GM19328 (cell line): ENCODE results near the gene SLC17A7.
"Not testable (repeated sequence)": the region's sequence is repeated elsewhere in the genome, so short reads cannot be mapped to it uniquely, and the experiment has no call there.

Experiments used
- ATAC-seq: cut with Tn5 transposase; IDR thresholded peaks from one replicate; pipeline ENCODE4 v1.9.1; 2021; ENCODE audit warnings: mild to moderate bottlenecking, moderate library complexity; ENCODE audit not compliant: unreplicated experiment

Gene SLC17A7

GRCh38 chr19:49445997-49446396, 4.7 kb upstream of the SLC17A7 start:
- no peak for ATAC-seq

DNA sequence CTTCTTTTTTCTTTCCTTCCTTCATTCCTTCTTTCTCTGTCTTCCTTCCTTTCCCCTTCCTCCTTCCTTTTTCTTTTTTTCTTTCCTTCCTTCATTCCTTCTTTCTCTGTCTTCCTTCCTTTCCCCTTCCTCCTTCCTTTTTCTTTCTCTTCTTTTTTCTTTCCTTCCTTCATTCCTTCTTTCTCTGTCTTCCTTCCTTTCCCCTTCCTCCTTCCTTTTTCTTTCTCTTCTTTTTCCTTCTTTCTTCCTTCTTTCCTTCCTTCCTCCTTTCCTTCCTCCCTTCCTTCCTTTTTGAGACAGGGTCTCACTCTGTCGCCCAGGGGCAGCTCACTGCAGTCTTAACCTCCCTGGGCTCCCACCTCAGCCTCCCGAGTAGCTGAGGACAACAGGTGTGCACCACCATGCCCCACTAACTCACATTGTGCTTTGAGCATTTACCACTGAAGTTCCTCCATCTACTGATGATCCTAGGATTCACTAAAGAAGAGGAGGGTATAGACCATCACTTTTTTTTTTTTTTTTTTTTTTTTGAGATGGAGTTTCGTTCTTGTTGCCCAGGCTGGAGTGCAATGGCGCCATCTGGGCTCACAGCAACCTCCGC, 2.9 kb upstream of the SLC17A7 start:
- not testable (repeated sequence) for ATAC-seq

- ATAC-seq, result peak; percentile 67
Observed at GRCh38 chr19:49443366-49444099, 2.2 kb upstream of the SLC17A7 start.

DNA sequence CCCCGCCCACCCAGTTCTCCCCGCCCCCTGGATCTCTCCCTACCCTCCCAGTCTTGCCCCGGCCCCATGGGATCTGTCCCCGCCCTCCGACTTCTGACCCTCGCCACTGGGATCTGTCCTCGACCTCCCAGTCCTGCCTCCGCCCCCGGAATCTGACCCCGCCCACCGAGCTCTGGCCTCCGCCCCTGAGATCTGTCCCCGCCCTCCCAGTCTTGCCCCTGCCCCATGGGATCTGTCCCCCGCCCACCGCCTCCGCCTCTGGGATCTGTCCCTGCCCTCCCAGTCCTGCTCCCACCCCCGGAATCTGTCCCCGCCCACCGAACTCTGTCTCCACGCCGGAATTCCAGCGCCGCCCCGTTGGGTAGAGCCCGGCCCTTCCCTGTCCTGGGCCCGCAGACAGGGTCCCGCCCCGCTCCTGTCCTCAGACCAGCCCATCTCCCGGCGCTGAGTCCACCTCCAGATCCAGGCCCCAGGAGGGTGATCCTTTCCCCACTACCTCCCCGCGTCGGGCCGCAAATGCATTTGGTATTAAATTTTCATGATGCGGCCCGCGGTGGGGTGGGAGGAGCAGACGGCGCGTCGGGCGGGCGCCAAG, 1.5 kb upstream of the SLC17A7 start:
- peak; percentile 13 for ATAC-seq

DNA sequence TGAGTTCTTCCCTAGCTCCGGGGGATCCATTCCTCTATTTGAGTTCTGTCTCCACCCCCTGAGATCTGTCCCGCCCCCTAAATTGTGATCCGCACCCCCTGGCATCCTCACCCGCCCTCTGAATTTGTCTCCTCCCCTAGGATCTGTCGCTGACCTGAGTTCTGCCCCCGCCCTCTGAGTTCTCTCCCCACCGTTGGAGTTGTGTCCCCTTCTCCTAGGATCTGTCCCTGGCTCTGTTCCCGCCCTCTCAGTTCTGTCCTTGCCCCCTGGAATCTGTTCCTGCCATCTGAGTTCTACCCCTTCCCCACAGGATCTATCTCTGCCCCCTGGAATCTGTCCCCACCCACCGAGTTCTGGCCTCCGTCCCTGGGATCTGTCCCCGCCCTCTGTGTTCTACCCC, 1.0 kb upstream of the SLC17A7 start:
- no peak for ATAC-seq

DNA sequence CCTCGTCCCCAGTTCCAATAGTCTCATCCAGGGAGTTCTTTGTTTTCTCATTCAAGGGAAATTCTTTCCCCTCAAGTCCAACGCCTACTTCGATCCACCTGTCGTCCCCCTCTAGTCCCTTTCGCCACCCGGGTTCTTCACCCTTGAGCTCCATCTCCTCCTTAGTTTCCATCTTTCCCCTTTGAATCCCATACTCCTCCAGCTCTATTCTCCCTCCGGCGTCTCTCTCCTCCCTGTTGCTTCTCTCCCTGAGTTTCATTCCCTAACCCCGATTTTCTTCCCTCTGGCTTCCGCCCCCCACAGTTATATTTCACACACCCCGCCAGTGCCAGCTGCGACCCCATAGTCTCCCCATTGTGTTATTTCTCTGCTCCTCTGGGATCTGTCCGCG, 628 bp upstream of the SLC17A7 start:
- no peak for ATAC-seq

DNA sequence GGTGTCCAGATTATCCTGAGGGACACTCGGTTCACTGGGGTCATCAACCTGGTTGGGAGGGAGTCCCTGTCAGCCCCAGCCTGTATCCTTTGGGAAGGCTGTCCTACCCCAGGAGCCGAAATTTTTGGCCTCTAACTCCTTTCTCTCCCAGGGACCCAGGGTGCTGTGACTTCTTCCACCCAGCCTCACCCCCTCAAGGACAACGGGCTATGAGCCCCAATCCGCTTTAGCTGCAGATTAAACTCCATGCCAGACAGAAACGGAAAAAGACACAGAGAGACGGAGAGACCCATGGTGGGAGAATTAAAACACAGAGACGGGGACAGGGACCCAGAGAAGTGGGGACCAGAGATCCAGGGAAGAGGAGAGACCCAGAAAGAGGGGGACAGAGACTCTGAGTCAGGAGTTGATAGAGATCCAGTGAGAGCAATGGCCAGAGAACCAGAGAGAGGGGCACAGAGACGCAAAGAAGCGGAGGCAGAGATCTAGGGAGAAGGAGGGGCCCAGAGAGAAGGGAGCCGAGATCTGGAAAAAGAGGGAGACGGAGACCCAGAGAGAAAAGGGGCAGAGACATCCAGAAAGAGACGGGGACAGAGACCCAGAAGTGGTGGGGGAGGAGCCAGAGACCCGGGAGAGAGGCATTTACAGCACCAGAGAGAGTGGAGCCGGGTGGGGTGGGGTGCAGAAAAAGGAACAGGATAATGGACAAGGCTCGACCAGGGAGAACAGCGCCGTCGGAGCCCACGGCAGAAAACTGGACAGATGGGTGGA, 703 bp downstream of the SLC17A7 start:
- no peak for ATAC-seq

DNA sequence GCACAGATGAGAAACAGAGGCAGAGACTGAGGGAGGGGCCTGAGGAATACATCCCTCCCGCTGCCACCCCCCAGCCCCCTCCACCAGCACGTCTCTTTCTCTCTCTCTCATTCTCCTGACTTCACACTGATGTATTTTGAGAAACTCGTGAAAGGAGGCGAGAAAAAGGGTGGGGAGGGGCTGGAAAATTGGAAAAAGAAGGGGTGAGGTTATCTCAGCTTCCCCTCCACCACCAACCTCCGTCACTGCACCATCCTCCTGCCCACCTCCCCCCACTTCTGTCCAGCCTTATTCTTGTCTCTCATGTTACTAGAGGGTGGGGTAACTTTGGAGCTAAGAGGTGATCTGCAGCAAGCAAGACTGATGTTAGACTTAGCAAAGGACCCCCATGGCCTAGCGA, 1.5 kb downstream of the SLC17A7 start:
- ATAC-seq, result no peak

- ATAC-seq, result no peak
Observed at GRCh38 chr19:49438261-49438660, 3.1 kb downstream of the SLC17A7 start.

DNA sequence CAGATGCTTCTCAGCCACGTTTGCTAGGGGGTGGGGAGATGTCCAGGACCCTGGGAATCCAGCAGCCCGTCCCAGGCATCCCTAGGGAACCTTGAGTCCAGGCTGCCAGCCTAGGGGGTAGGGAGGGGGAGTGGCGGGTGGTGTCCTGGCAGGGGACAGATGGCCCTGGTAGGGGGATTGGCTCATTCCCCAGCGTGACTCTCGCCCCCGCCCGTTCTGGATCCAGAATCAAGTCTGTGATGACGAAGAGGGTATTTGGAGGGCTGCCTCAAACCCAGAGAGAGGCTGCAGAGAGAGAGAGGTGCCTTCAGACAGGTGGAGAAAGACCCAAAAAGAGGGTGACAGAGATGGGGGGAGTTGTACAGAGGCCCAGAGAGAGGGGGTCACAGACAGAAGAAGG, 4.1 kb downstream of the SLC17A7 start:
- ATAC-seq, result no peak

DNA sequence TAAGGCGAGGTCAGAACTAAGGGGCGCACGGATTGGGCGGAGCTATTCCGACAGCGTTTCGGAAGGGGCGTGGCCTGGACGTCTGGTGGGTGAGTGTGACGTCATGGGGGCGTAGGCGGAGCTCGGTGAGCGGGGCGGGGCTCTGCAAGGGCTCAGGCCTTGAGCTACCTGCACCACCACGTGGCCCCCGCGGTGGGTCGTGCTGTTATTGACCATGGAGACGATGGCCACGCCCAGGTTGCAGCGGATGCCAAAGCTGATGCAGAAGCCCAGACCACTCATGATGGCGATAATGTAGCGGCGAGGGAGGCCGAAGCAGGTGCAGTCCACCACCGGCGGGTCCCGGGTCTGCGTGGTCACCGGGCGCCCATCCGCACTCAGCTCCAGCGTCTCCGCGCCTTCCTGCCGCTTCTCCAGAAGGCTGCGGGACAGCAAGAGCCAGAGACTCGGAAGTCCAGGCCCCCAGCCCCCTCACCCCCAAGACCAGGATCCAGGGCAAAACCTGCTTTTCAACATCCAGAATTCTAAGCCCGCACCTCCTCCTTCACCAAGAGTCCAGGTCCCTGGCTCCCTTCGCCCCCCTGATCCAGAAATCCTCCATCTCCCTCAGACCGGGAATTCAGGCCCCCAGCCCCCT, 4.8 kb downstream of the SLC17A7 start:
- ATAC-seq, result no peak

DNA sequence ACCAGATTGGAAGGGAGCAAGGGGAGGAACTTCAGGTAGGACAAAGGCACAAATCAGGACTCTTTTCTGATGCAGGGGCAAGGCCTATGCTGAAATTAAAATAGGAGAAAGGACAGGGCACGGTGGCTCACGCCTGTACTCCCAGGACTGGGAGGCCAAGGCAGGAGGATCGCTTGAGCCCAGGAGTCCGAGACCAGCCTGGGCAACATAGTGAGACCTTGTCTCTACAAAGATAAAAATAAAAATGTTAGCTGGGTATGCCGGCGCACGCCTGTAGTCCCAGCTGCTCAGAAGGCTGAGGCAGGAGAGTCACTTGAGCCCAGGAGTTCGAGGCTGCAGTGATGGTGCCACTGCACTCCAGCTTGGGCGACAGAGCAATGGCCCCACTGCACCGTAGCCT, 5.7 kb downstream of the SLC17A7 start:
- ATAC-seq, result no peak

DNA sequence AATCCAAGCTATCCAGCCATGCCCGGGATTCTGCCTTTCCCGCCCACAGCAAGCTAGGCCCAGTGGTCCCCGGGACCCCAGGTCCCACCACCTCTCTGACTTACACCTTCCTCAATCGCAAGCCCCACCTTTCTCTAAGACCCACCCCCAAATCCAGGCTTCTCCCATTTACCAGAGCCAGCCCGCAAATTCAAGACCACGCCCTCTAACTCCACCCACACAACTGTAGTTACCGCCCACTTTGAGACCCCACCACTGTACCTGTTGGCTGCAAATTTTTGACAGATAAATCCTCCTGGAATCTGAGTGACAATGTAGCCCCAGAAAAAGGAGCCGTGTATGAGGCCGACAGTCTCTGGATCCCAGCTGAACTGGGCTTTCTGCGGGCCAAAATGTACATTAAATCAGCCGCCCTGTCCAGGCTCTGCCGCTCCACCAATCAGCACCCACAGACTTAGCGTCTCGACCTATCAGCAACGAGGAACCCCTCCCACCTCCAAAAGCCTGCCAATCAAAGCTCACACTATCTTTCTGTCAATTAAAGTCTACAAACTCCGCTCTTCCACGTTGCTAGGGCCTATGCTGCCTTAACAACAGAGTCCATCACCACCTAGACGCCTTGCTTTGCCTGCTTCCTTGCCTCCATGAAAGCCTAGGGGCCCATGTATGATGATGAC, 6.3 kb downstream of the SLC17A7 start:
- no peak for ATAC-seq

GRCh38 chr19:49433240-49433901, 8.0 kb downstream of the SLC17A7 start:
- no peak for ATAC-seq

DNA sequence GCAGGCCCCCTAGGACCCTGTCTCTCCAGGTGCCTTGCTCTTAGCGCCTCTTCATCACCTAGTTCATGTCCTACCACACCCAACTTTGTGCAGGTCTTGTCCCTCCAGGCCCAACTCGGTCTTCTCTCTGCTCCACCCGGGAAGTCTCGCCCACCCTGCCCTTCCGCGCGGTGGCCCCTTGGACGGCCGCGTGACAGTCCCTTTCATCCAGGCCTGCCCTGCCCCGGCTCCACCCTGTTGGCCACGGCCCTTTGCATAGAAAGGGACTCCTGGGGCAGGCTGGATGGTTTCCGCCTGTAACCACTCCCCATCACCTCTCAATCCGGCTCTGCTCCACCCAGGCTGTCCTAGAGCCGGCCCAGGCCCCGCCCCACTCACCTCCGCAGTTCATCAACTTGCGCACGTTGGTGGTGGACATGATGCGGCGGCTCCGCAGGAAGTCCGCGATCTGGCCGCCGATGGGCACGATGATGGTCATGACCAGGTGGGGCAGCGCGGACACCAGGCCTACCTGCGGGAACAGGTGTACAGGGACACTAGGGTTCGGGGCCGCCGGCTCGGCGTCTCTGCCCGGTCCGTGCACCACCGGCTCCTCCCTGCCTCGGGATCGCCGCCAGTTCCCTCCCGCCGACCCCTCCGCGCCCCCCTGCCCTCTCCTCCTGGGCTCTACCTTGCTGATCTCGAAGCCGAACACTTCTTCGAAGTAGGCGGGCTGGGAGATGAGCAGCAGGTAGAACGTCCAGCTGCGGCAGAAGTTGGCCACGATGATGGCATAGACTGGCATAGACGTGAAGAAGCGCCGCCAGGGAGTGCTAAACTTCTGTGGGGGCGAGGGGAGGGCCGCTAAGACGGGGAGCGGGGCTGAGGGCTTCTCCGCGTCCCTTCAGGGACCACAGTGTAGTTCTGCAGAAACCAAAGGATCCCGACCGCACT, 8.9 kb downstream of the SLC17A7 start:
- no peak for ATAC-seq

- no peak for ATAC-seq
Observed at GRCh38 chr19:49431330-49431749, 10.0 kb downstream of the SLC17A7 start.

GRCh38 chr19:49430678-49431329, 10.5 kb downstream of the SLC17A7 start:
- ATAC-seq, result no peak

GRCh38 chr19:49430172-49430677, 11.1 kb downstream of the SLC17A7 start:
- ATAC-seq, result no peak
